CD14-positive monocyte (primary cell): ENCODE measurements around the gene PIWIL4. TPM values are rescaled to one million over a fixed set of nuclear protein-coding genes. Genes with fewer than 3 reads are reported as not detected.

Source experiments
- DNase-seq, 3 donors: peaks; one replicate each; pipeline ENCODE4 v3.0.0-alpha.2; 2011 to 2022
- H2AFZ ChIP-seq: 2 replicates; pipeline ENCODE4 v1.6.0; 2012; ENCODE audit warnings: mild to moderate bottlenecking, low read depth, low read length, inconsistent platforms; ENCODE audit not compliant: insufficient read depth, poor library complexity, severe bottlenecking
- H3K27ac ChIP-seq, 2 donors: 1 replicate in 1 of 2; 2 replicates in 1 of 2; pipeline ENCODE4 v1.5.1; 2012 to 2013; ENCODE audit warnings: low read length in 2 of 2, control low read depth in 1 of 2, inconsistent platforms in 1 of 2, low read depth in 1 of 2, mild to moderate bottlenecking in 1 of 2
- H3K27me3 ChIP-seq, 2 donors: one replicate each; pipeline versions ENCODE4 v1.6.0 to v1.6.1; 2011 to 2013; ENCODE audit warnings: low read length in 2 of 2; ENCODE audit not compliant: control insufficient read depth in 2 of 2, insufficient read depth in 2 of 2
- H3K36me3 ChIP-seq, 2 donors: replicated peaks in 1 of 2; 1 replicate in 1 of 2; 2 replicates in 1 of 2; pipeline versions ENCODE4 v1.5.1 to v1.6.1; 2012 to 2013; ENCODE audit warnings: low read length in 2 of 2, control low read depth in 1 of 2, inconsistent platforms in 1 of 2, mild to moderate bottlenecking in 1 of 2; ENCODE audit not compliant: insufficient read depth in 2 of 2, control insufficient read depth in 1 of 2
- H3K4me1 ChIP-seq, 2 donors: 1 replicate in 1 of 2; 2 replicates in 1 of 2; pipeline versions ENCODE4 v1.5.1 to v1.6.1; 2012 to 2013; ENCODE audit warnings: low read length in 2 of 2, control low read depth in 1 of 2, inconsistent platforms in 1 of 2, mild to moderate bottlenecking in 1 of 2, moderate library complexity in 1 of 2; ENCODE audit not compliant: insufficient read depth in 2 of 2, control insufficient read depth in 1 of 2
- H3K4me2 ChIP-seq: replicated peaks from 2 replicates; pipeline ENCODE3; 2012; ENCODE audit warnings: low read length, moderate library complexity, mild to moderate bottlenecking; ENCODE audit not compliant: poor library complexity, severe bottlenecking; ENCODE audit errors: extremely low read depth
- H3K4me3 ChIP-seq, 3 experiments: fragments of 200-600 bp in 1 of 3; sonication (generic) in 1 of 3; replicated peaks in 1 of 3; 1 replicate in 2 of 3; 2 replicates in 1 of 3; pipeline ENCODE4 v1.5.1; 2011 to 2013; ENCODE audit warnings: low read length in 3 of 3, mild to moderate bottlenecking in 3 of 3, control low read depth in 2 of 3, low read depth in 2 of 3, inconsistent platforms in 1 of 3, moderate library complexity in 1 of 3
- H3K79me2 ChIP-seq: 2 replicates; pipeline ENCODE4 v1.6.0; 2012; ENCODE audit warnings: mild to moderate bottlenecking, control low read depth, inconsistent platforms, low read length, moderate library complexity; ENCODE audit not compliant: insufficient read depth
- H3K9ac ChIP-seq: 2 replicates; pipeline ENCODE4 v1.6.0; 2017; ENCODE audit warnings: low read length, mild to moderate bottlenecking; ENCODE audit not compliant: insufficient read depth, poor library complexity, severe bottlenecking
- H3K9me3 ChIP-seq, 2 donors: replicated peaks in 1 of 2; 1 replicate in 1 of 2; 2 replicates in 1 of 2; pipeline versions ENCODE4 v1.5.1 to v1.6.1; 2012 to 2013; ENCODE audit warnings: low read length in 2 of 2, control low read depth in 1 of 2; ENCODE audit not compliant: control insufficient read depth in 1 of 2, insufficient read depth in 1 of 2
- H4K20me1 ChIP-seq: 2 replicates; pipeline ENCODE4 v1.6.0; 2012; ENCODE audit warnings: mild to moderate bottlenecking, low read length, control low read depth, moderate library complexity; ENCODE audit not compliant: insufficient read depth
- H3K27ac Mint-ChIP-seq, 7 donors: one replicate each; pipeline ENCODE4 v1.8.0; 2020; ENCODE audit warnings: mild to moderate bottlenecking in 7 of 7, mixed read lengths in 7 of 7, moderate library complexity in 6 of 7, inconsistent platforms in 2 of 7
- H3K27me3 Mint-ChIP-seq, 3 donors: one replicate each; pipeline ENCODE4 v1.8.0; 2021 to 2022; ENCODE audit warnings: low read depth in 3 of 3, mild to moderate bottlenecking in 3 of 3, mixed read lengths in 3 of 3, moderate library complexity in 3 of 3, inconsistent platforms in 1 of 3
- H3K36me3 Mint-ChIP-seq, 2 donors: one replicate each; pipeline ENCODE4 v1.8.0; 2020; ENCODE audit warnings: mixed read lengths in 2 of 2, inconsistent platforms in 1 of 2, mild to moderate bottlenecking in 1 of 2
- H3K4me1 Mint-ChIP-seq: one replicate; pipeline ENCODE4 v1.8.0; 2020; ENCODE audit warnings: mild to moderate bottlenecking, mixed read lengths
- H3K4me3 Mint-ChIP-seq, 2 donors: one replicate each; pipeline ENCODE4 v1.8.0; 2020; ENCODE audit warnings: mild to moderate bottlenecking in 2 of 2, mixed read lengths in 2 of 2, moderate library complexity in 1 of 2
- H3K9me3 Mint-ChIP-seq, 7 donors: one replicate each; pipeline ENCODE4 v1.8.0; 2020 to 2022; ENCODE audit warnings: mixed read lengths in 7 of 7, mild to moderate bottlenecking in 6 of 7, moderate library complexity in 6 of 7, inconsistent platforms in 2 of 7
- WGBS: methylation state at CpG from one replicate; pipeline ENCODE4 v1.1.5; 2013; ENCODE audit warnings: missing lambda C conversion rate; ENCODE audit not compliant: insufficient coverage; 5-methylcytosine and 5-hydroxymethylcytosine counted together
- intact Hi-C, 2 donors: fragments of 100-400 bp; cut with micrococcal nuclease; formaldehyde crosslinking; loops; one replicate each; pipeline versions ENCODE4 v1.15.0 to v1.15.1; 2023
- polyA plus RNA-seq, 3 donors: library from polyadenylated mRNA; depleted of rRNA in 1 of 3; unstranded in 2 of 3; stranded (reverse) in 1 of 3; fragments of 300-500 nt in 2 of 3; fragments of >200 nt in 1 of 3; fragmentation: Illumina TruSeq in 2 of 3; gene quantifications; 1 replicate in 2 of 3; 2 replicates in 1 of 3; pipeline ENCODE4 v1.2.3, GENCODE V29; 2012 to 2021
- TF ChIP-seq, protein P1 (sequence below): fragments of 200-600 bp; IDR thresholded peaks from one replicate; pipeline ENCODE4 v1.8.0; 2022; ENCODE audit warnings: antibody characterized with exemption, mild to moderate bottlenecking

PIWIL4 gene
- polyA plus RNA-seq, 3 donors = 0.98 to 14.2 (median 1.1) TPM

DNA sequence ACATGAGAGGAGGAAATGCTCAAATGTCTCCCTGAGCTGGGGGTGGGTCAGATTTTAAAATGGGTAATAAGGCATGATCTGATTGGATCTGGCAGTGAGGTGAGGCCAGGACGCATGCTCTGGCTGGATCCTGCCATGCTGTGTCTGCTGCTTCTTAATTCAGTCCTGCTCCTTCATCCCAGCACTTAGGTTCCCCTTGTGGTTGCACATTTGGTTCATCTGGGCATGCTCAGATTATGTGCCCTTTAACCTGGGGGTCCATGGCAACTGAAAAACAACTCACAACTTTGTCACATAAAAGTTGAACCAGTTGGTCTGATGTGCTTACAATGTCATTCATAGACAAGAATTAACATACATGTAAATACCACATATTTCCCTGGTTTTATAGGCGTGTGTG lies 67.9 kb downstream of the PIWIL4 start:
- H3K4me3 ChIP-seq = no peak overlapping the region
- H2AFZ ChIP-seq = no peak overlapping the region
- H4K20me1 ChIP-seq = no peaks in the 10 kb centered on the region
- no CpG with 5 or more reads among the region's 2 CpGs for WGBS
- no peak overlapping the region for H3K4me2 ChIP-seq
- no peaks in the 10 kb centered on the region for H3K27me3 ChIP-seq
- no peaks in the 10 kb centered on the region for H3K9me3 ChIP-seq
- no peaks in the 10 kb centered on the region for H3K36me3 Mint-ChIP-seq
- no peak overlapping the region for H3K9ac ChIP-seq
- H3K27ac Mint-ChIP-seq = peak overlapping the region in 1 of 7 donors; percentile 70
- TF ChIP-seq, protein P1, sequence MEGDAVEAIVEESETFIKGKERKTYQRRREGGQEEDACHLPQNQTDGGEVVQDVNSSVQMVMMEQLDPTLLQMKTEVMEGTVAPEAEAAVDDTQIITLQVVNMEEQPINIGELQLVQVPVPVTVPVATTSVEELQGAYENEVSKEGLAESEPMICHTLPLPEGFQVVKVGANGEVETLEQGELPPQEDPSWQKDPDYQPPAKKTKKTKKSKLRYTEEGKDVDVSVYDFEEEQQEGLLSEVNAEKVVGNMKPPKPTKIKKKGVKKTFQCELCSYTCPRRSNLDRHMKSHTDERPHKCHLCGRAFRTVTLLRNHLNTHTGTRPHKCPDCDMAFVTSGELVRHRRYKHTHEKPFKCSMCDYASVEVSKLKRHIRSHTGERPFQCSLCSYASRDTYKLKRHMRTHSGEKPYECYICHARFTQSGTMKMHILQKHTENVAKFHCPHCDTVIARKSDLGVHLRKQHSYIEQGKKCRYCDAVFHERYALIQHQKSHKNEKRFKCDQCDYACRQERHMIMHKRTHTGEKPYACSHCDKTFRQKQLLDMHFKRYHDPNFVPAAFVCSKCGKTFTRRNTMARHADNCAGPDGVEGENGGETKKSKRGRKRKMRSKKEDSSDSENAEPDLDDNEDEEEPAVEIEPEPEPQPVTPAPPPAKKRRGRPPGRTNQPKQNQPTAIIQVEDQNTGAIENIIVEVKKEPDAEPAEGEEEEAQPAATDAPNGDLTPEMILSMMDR = no peak
- H3K36me3 ChIP-seq = no peaks in the 10 kb centered on the region
- peaks cover 0 to 3% (median 0%) of the 10 kb centered on the region in 7 donors for H3K9me3 Mint-ChIP-seq
- H3K27ac ChIP-seq = no peak overlapping the region
- H3K4me3 Mint-ChIP-seq = no peak overlapping the region
- H3K4me1 Mint-ChIP-seq = peaks cover 43% of the 10 kb centered on the region
- no peaks in the 10 kb centered on the region for H3K79me2 ChIP-seq
- no peaks in the 10 kb centered on the region for H3K27me3 Mint-ChIP-seq
- intact Hi-C loops = no loop called here
- no peak for DNase-seq
- H3K4me1 ChIP-seq = peaks cover 39 to 43% of the 10 kb centered on the region in 2 donors

DNA sequence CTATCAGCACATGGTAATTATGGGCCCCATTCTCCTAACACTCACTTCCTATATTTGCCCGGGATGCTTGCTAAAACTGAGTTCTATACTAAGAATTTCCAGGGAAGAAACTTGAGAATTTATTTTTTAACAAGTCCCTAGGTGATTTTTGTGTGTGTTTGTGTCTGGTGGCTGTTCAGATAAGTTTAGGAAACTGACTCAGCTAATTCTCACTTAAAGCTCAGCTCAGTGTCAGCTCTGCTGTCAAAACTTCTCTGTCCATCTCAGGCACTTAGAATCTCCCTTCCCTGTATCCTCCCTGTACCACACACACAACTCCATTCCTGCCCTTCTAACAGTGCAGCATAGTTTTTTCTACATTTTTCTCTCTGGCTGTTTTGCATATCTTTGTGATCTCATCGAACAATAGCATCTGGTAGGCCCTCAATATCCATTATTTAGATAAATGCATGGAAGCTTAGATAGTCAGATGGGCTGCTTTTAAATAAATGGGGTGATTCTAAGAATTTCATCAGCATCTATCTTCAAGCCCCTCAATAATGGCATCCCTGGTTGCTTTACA lies 69.3 kb downstream of the PIWIL4 start:
- TF ChIP-seq, protein P1 = no peak
- Mint-ChIP-seq H3K27ac (no peak overlapping the region), H3K4me1 (peaks cover 54% of the 10 kb centered on the region), H3K4me3 (no peak overlapping the region), H3K36me3 (no peaks in the 10 kb centered on the region), H3K9me3 (no peaks in the 10 kb centered on the region), H3K27me3 (no peaks in the 10 kb centered on the region)
- Histone ChIP-seq H3K4me1 (peaks cover 47% of the 10 kb centered on the region in 2 donors), H3K9ac (no peak overlapping the region), H3K36me3 (no peaks in the 10 kb centered on the region), H4K20me1 (no peaks in the 10 kb centered on the region), H3K9me3 (no peaks in the 10 kb centered on the region), H3K27ac (no peak overlapping the region), H3K4me2 (no peak overlapping the region), H3K4me3 (no peak overlapping the region), H2AFZ (peak overlapping the region; percentile 27), H3K79me2 (no peaks in the 10 kb centered on the region), H3K27me3 (no peaks in the 10 kb centered on the region)
- WGBS = no CpG with 5 or more reads among the region's 2 CpGs
- no peak for DNase-seq
- intact Hi-C loops = no loop called here
